Heart left ventricle (tissue), 16 donors: ENCODE data around the gene COMMD7. TPM values are rescaled to one million over a fixed set of nuclear protein-coding genes. Genes with fewer than 3 reads are reported as not detected.
A peak's percentile ranks its signal among the peaks of the same experiment; 100 is the strongest.

ENCODE experiments used
- ATAC-seq, 4 donors: fragments of 200-7000 bp; cut with Tn5 transposase; one replicate each; pipeline ENCODE4 v1.9.1; 2020 to 2022; ENCODE audit warnings: moderate library complexity in 4 of 4, mild to moderate bottlenecking in 3 of 4, moderate number of reproducible peaks in 1 of 4
- DNase-seq, 5 donors: peaks; one replicate each; pipeline ENCODE4 v3.0.0-alpha.2; 2020
- H3K27ac ChIP-seq, 12 donors: fragments of 200-600 bp; sonication (generic) in 4 of 12; one replicate each; pipeline versions ENCODE4 v1.5.0 to v1.8.0; 2016 to 2022; ENCODE audit warnings: mild to moderate bottlenecking in 2 of 12
- H3K27me3 ChIP-seq, 9 donors: fragments of 200-600 bp; sonication (generic) in 2 of 9; one replicate each; pipeline versions ENCODE4 v1.5.1 to v1.8.0; 2016 to 2022; ENCODE audit warnings: mild to moderate bottlenecking in 3 of 9
- H3K36me3 ChIP-seq, 9 donors: fragments of 200-600 bp; sonication (generic) in 2 of 9; one replicate each; pipeline versions ENCODE4 v1.5.0 to v1.8.0; 2018 to 2022; ENCODE audit warnings: mild to moderate bottlenecking in 2 of 9
- H3K4me1 ChIP-seq, 12 donors: fragments of 200-600 bp; sonication (generic) in 4 of 12; one replicate each; pipeline versions ENCODE4 v1.5.0 to v1.8.0; 2016 to 2022; ENCODE audit warnings: mild to moderate bottlenecking in 3 of 12
- H3K4me3 ChIP-seq, 12 donors: fragments of 200-600 bp; sonication (generic) in 4 of 12; one replicate each; pipeline versions ENCODE4 v1.5.0 to v1.8.0; 2017 to 2022; ENCODE audit warnings: mild to moderate bottlenecking in 9 of 12, moderate library complexity in 4 of 12
- H3K9me3 ChIP-seq, 12 donors: fragments of 200-600 bp; sonication (generic) in 4 of 12; one replicate each; pipeline versions ENCODE4 v1.5.0 to v1.8.0; 2016 to 2022; ENCODE audit warnings: mild to moderate bottlenecking in 1 of 12
- POLR2A ChIP-seq, 2 donors: fragments of 450-650 bp; IDR thresholded peaks; one replicate each; pipeline ENCODE4 v1.6.1; 2017; ENCODE audit warnings: antibody characterized with exemption in 2 of 2, mild to moderate bottlenecking in 2 of 2, moderate library complexity in 2 of 2
- WGBS, 4 donors: extraction: QIAGEN DNeasy Blood & Tissue Kit in 2 of 4; methylation state at CpG; one replicate each; pipeline versions ENCODE4 v1.1.5 to v1.1.7; 2013 to 2018; 5-methylcytosine and 5-hydroxymethylcytosine counted together
- intact Hi-C, 10 donors: fragments of 100-400 bp; cut with DNase I; formaldehyde crosslinking; loops; one replicate each; pipeline versions ENCODE4 v1.11.1 to v1.14.2; 2022
- polyA plus RNA-seq, 2 donors: library from polyadenylated mRNA; stranded (reverse); fragments of 200-250 nt; gene quantifications; one replicate each; pipeline ENCODE4 v1.2.3, GENCODE V29; 2013
- total RNA-seq, 9 donors: library from RNA; depleted of rRNA in 2 of 9; stranded (reverse); fragments of >200 nt in 2 of 9; fragmentation: NEBNext Ultra II Directional in 3 of 9; extraction: Animal tissue kit (Norgen Biotek cat#: 25700) in 3 of 9; gene quantifications; one replicate each; pipeline versions ENCODE4 v1.1.0 to v1.2.4, GENCODE V29; 2016 to 2023
- TF ChIP-seq, protein P1 (sequence below), 12 donors: fragments of 200-600 bp; sonication (generic) in 4 of 12; IDR thresholded peaks; one replicate each; pipeline versions ENCODE4 v1.5.0 to v1.8.0; 2018 to 2022; ENCODE audit warnings: antibody characterized with exemption in 12 of 12, mild to moderate bottlenecking in 5 of 12
- donor health status: ischemic (EF 13 %, LVEDD 7.1; RV severe dilation, severe dysfunction).
- donor health status: healthy with polysubstance abuse.
- donor health status: DM: no; HTN: yes; CAD: no.
- donor health status: DM: no; HTN: no; CAD: no.
- donor health status: ischemic (EF 25% LVEDD 6.9; RV normal size, moderate dysfunction).
- donor health status: ischemic (EF 25% LVEDD 5.7; RV mildly dilated, moderate dysfunction).
- donor health status: healthy.
- donor health status: DM: yes; HTN: yes; CAD: no.
- donor health status: ischemic (EF 35%, LVEDD 5.7; RV mildly dilated, moderate dysfunction).
- donor health status: nonischemic (EF 11% LVEDD 7.7; RV severe dilation, severe dysfunction).
- donor health status: DM: yes; HTN: yes; CAD: no.
- donor health status: PGD.
- donor health status: ischemic (EF 29% LVEDD 5.4; RV normal size, mild dysfunction).
- donor health status: nonischemic (EF 23%, LVEDD 6.1; RV moderate dilation, normal function).

COMMD7 gene
- total and polyA plus RNA-seq, 11 donors, result 30.3 to 72.4 (median 43.7) TPM

DNA sequence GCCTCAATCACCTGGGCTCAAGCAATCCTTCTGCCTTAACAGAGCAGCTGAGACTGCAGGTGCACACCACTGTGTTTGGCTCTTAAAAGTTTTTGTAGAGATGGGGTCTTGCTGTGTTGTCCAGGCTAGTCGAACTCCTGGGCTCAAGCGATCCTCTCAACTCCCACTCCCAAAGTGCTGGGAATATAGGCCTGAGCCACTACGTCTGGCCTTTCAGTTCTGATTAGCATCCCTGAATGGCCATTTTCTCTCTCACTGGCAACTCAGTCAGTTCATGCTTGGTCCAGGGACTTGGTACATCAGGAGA, 47.4 kb upstream of the COMMD7 start:
- H3K27me3 ChIP-seq, result no peaks in the 10 kb centered on the region
- TF ChIP-seq, protein P1, sequence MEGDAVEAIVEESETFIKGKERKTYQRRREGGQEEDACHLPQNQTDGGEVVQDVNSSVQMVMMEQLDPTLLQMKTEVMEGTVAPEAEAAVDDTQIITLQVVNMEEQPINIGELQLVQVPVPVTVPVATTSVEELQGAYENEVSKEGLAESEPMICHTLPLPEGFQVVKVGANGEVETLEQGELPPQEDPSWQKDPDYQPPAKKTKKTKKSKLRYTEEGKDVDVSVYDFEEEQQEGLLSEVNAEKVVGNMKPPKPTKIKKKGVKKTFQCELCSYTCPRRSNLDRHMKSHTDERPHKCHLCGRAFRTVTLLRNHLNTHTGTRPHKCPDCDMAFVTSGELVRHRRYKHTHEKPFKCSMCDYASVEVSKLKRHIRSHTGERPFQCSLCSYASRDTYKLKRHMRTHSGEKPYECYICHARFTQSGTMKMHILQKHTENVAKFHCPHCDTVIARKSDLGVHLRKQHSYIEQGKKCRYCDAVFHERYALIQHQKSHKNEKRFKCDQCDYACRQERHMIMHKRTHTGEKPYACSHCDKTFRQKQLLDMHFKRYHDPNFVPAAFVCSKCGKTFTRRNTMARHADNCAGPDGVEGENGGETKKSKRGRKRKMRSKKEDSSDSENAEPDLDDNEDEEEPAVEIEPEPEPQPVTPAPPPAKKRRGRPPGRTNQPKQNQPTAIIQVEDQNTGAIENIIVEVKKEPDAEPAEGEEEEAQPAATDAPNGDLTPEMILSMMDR (IDR thresholded peaks at IDR 0.05), result no peak
- TF ChIP-seq POLR2A (IDR thresholded peaks at IDR 0.05), result no peak
- peaks cover 0 to 15% (median 5%) of the 10 kb centered on the region in 12 donors for H3K4me1 ChIP-seq
- WGBS, 4 donors, result 95 to 100% (median 99%) methylated on average over 3 of the region's 3 CpGs
- intact Hi-C loops, result loop anchor here in 7 of 10 donors (2.0 to 10.0 kb wide), 12 partner anchors 102 to 508 kb away; no protein-coding TSS in a partner anchor
- ATAC-seq (no peak), DNase-seq (no peak)
- no peaks in the 10 kb centered on the region for H3K9me3 ChIP-seq
- H3K36me3 ChIP-seq, result peaks cover 0 to 10% (median 0%) of the 10 kb centered on the region in 9 donors
- no peak overlapping the region for H3K4me3 ChIP-seq
- H3K27ac ChIP-seq, result no peak overlapping the region

DNA sequence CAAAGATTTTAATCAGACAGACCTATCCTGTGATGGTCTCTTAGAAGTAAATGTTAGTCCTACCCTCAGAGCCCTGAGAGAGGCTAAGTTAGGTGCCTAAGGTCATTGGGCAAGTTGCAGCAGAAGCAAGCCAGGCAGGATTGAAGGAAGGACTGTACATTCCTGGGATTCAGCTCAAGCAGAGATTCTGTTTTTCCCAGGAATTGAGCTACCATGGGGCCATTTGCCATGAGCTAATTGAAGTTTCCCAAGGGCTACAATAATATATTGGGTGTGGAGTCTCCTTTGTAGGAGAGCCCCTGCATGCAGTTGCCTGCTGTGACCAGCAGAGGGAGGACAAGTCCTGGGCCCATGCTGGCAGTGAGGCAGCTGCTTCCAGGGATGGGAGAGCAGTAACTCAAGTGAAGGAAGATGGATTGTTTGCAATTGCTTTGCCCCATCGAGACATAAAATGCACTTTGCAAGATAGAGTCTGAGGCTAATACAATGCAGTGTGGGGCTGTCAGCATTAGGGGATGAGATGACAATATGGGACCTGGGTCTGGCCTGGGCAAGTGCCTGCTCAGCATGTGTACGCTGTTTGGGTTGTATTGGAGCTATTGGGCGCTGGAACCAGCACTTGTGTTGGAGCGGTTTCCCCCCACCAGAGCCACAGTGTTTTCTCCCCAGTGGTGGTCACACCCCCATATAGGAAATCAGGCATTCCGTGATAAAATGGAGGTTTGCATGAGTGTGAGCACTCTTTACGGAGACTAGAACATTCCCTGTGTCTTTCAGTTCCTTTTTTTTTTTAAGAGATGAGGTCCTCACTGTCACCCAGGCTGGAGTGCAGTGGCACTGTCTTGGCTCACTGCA, 46.9 kb upstream of the COMMD7 start:
- no peak overlapping the region for H3K4me3 ChIP-seq
- no peaks in the 10 kb centered on the region for H3K9me3 ChIP-seq
- peaks cover 0 to 15% (median 5%) of the 10 kb centered on the region in 12 donors for H3K4me1 ChIP-seq
- TF ChIP-seq POLR2A (IDR thresholded peaks at IDR 0.05), result no peak
- TF ChIP-seq, protein P1 (IDR thresholded peaks at IDR 0.05), result peak; percentile 96 to 99 (median 98)
- no peak overlapping the region for H3K27ac ChIP-seq
- peaks cover 0 to 10% (median 3%) of the 10 kb centered on the region in 9 donors for H3K36me3 ChIP-seq
- ATAC-seq, result peak; percentile 79 to 90 (median 88)
- peak; percentile 72 to 87 (median 75) for DNase-seq
- WGBS, 4 donors, result 65 to 74% (median 72%) methylated on average over 6 of the region's 6 CpGs
- intact Hi-C loops, result loop anchor here in 9 of 10 donors (2.0 to 10.0 kb wide), 12 partner anchors 102 to 509 kb away; no protein-coding TSS in a partner anchor
- H3K27me3 ChIP-seq, result no peaks in the 10 kb centered on the region

DNA sequence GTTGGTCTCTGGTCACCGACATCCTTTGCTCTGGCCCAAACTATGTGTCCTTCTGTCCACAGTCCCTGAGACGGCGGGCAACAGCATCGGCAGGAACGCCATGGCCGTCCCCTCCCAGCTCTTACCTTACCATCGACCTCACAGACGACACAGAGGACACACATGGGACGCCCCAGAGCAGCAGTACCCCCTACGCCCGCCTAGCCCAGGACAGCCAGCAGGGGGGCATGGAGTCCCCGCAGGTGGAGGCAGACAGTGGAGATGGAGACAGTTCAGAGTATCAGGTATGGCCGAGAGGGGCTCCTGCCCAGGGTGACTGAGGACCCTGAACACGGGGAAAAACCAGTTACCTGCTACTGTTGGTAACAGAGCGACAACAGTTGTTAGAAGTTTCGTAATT, 43.9 kb upstream of the COMMD7 start:
- intact Hi-C loops, result loop anchor here in 2 of 10 donors (5.0 kb wide), 2 partner anchors 310 to 510 kb away; no protein-coding TSS in a partner anchor
- H3K27ac ChIP-seq, result no peak overlapping the region
- H3K36me3 ChIP-seq, result peaks cover 0 to 10% (median 4%) of the 10 kb centered on the region in 9 donors

More for the DNA sequence above, 43.9 kb upstream of the COMMD7 start:
- Histone ChIP-seq H3K4me1 (peaks cover 0 to 5% (median 0%) of the 10 kb centered on the region in 12 donors), H3K9me3 (no peaks in the 10 kb centered on the region), H3K27me3 (no peaks in the 10 kb centered on the region), H3K4me3 (no peak overlapping the region)
- TF ChIP-seq, protein P1 (IDR thresholded peaks at IDR 0.05), result no peak
- no peak for TF ChIP-seq POLR2A (IDR thresholded peaks at IDR 0.05)
- no peak for DNase-seq
- no peak for ATAC-seq
- WGBS, 4 donors, result 91 to 95% (median 94%) methylated on average over 16 of the region's 16 CpGs
